ENCODE measurements around the gene PARVG. TPM values are rescaled to one million over a fixed set of nuclear protein-coding genes. Genes with fewer than 3 reads are reported as not detected.

Gene PARVG
- total RNA-seq, 1 donor from 2014 or later: not detected

DNA sequence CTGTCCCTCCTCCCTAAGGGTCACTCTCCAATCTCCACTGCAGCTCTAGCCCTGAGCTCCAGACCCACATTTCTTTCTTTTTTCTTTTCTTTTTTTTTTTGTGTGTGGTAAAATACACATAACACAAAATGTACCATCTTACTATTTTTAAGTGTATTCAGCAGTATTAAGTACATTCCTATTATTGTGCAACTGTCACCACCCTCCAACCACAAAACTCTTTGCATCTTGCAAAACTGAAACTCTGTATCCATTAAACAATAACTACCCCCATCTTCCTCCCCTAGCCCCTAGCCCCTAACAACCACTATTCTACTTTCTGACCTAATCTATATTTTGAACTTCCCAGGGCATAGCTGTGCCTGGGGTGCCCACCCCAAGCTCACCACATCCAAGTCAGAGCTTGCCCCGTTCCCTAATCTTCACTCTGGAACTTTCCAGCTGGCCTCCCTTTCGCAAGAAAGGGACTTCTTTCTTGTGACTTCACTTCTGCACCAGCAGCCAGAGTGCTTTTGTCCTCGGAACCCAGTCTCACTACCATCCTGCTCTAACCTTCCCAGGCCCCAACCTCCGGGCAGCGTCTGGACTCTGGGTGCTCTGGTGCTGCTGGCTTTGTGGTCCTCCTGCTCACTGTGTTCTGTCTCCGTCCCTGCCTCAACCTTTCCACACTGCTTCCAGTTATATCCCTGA lies 30.7 kb downstream of the PARVG start:
- Histone ChIP-seq H3K27me3 (ENCODE audit: control insufficient read depth, insufficient read depth, low read length) (no peaks in the 10 kb centered on the region), H3K4me3 (ENCODE audit: low read depth, low read length) (no peak overlapping the region), H3K36me3 (ENCODE audit: control insufficient read depth, insufficient read depth, low read length) (no peaks in the 10 kb centered on the region)
- FAIRE-seq: no peak
- TF ChIP-seq CTCF (IDR thresholded peaks at IDR 0.05; ENCODE audit: insufficient read depth, low read length, severe bottlenecking): no peak
- no peak for DNase-seq (ENCODE audit: low read depth)

DNA sequence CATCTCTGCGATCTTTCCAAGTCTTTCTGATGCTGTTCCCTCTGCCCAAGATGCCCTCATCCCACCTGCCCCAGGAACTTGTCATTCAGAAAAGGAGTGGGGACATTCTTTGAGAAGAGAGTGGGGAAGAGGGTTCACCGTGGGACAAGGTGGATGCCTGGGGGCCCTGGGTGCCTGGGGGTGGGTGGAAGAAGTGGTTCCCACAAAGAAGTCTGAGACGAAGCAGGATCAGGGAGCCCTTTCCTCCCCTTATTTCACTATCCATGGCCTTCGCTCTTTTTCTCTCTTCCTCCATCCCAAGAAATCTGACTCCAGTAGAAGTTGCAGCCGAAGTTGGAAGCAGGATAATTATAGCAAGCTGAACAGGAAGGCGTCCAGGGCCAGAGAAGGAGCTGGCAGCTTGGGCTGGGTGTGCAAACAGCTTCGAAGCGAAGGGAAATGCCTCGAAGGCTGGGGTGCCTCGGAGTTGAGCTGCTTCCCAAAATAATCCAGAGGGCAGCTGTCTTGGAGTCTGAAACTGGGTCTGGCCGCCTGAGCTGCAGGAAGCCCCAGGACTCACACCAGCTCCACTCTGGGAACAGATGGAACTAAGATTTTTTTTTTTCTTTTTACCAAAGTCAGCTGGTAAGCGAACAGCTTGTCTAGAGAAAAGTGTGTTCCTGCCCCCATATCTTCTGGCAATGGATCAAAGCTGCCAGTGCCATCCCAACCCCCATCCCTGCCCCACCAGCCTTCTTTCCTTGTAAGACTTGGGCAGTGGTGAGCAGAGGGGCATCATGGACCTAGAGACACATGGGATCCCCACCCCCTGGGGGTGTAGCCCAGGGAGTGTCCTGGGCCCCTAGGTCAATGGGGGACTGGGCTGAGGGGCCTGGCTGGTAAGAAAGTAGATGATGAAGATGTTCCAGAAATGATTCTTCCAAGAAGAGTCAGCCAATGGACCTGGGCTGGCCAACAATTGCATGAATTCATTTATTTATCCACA lies 31.5 kb downstream of the PARVG start:
- no peaks in the 10 kb centered on the region for H3K36me3 ChIP-seq (ENCODE audit: control insufficient read depth, insufficient read depth, low read length)
- FAIRE-seq: no peak
- DNase-seq (ENCODE audit: low read depth): no peak
- no peak overlapping the region for H3K4me3 ChIP-seq (ENCODE audit: low read depth, low read length)
- TF ChIP-seq CTCF (IDR thresholded peaks at IDR 0.05; ENCODE audit: insufficient read depth, low read length, severe bottlenecking): no peak
- no peaks in the 10 kb centered on the region for H3K27me3 ChIP-seq (ENCODE audit: control insufficient read depth, insufficient read depth, low read length)

DNA sequence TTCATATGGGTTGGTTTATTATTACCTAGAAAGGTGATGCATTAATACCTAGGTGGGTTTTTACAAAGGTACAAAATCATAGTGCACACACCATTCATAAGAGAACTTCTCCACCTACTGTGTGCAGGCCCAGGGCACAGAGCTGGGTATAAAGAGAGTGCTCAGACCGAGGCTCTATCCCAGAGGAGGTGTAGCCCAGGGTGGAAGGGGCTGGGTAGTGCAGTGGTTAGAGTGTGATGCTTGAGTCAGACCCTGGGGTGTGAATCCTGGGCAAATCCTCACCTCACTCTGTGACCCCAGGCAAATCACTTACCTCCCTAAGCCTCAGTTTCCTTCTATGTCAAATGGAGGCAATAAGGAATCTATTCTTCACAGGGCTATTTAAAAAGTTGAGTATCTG lies 32.2 kb downstream of the PARVG start:
- no peaks in the 10 kb centered on the region for H3K36me3 ChIP-seq (ENCODE audit: control insufficient read depth, insufficient read depth, low read length)
- TF ChIP-seq CTCF (IDR thresholded peaks at IDR 0.05; ENCODE audit: insufficient read depth, low read length, severe bottlenecking): no peak
- peak; percentile 18 for FAIRE-seq
- DNase-seq (ENCODE audit: low read depth): no peak
- no peak overlapping the region for H3K4me3 ChIP-seq (ENCODE audit: low read depth, low read length)
- H3K27me3 ChIP-seq (ENCODE audit: control insufficient read depth, insufficient read depth, low read length): no peaks in the 10 kb centered on the region

GRCh38 chr22:44213489-44214043 lies 32.8 kb downstream of the PARVG start:
- DNase-seq (ENCODE audit: low read depth) (no peak), FAIRE-seq (peak; percentile 36)
- no peaks in the 10 kb centered on the region for H3K27me3 ChIP-seq (ENCODE audit: control insufficient read depth, insufficient read depth, low read length)
- H3K36me3 ChIP-seq (ENCODE audit: control insufficient read depth, insufficient read depth, low read length): no peaks in the 10 kb centered on the region
- TF ChIP-seq CTCF (IDR thresholded peaks at IDR 0.05; ENCODE audit: insufficient read depth, low read length, severe bottlenecking): no peak
- H3K4me3 ChIP-seq (ENCODE audit: low read depth, low read length): no peak overlapping the region

GRCh38 chr22:44214187-44214586 lies 33.5 kb downstream of the PARVG start:
- Histone ChIP-seq H3K27me3 (ENCODE audit: control insufficient read depth, insufficient read depth, low read length) (no peaks in the 10 kb centered on the region), H3K36me3 (ENCODE audit: control insufficient read depth, insufficient read depth, low read length) (no peaks in the 10 kb centered on the region), H3K4me3 (ENCODE audit: low read depth, low read length) (no peak overlapping the region)
- no peak for TF ChIP-seq CTCF (IDR thresholded peaks at IDR 0.05; ENCODE audit: insufficient read depth, low read length, severe bottlenecking)
- peak; percentile 60 for FAIRE-seq
- no peak for DNase-seq (ENCODE audit: low read depth)

All from bronchial epithelial cell (primary cell).